DOHH2 (cell line): ENCODE data around the gene UBR3.

ENCODE experiments used
- CTCF ChIP-seq: fragments of 200-600 bp; sonication (generic); IDR thresholded peaks from one replicate; pipeline ENCODE4 v1.5.1; 2014; ENCODE audit warnings: antibody characterized with exemption, mild to moderate bottlenecking, low read depth, low read length; ENCODE audit not compliant: poor library complexity, severe bottlenecking
- EZH2phosphoT487 ChIP-seq: fragments of 200-600 bp; sonication (generic); IDR thresholded peaks from 2 replicates; pipeline ENCODE4 v1.6.1; 2017; ENCODE audit warnings: borderline replicate concordance, mild to moderate bottlenecking, antibody characterized with exemption, low read length, moderate library complexity, mixed read lengths

GRCh38 chr2:170106102-170106840 lies 279.0 kb downstream of the UBR3 start:
- no peak for TF ChIP-seq CTCF
- no peak for TF ChIP-seq EZH2phosphoT487
